SK-N-SH (cell line): Measurements from ENCODE around the gene PUDP. TPM values are rescaled to one million over a fixed set of nuclear protein-coding genes. Genes with fewer than 3 reads are reported as not detected.

Source experiments
- CTCF ChIA-PET: fragments of 300-600, 350-600 bp; formaldehyde crosslinking; extraction: SDS; loops from one replicate; lab custom pipeline; 2021; lab: Yijun Ruan, JAX
- POLR2A ChIA-PET: fragments of 350-600 bp; sonication (Branson Sonifier 250); formaldehyde crosslinking; extraction: SDS; loops from one replicate; lab custom pipeline; 2020; ENCODE audit warnings: antibody characterized with exemption, inconsistent platforms; lab: Yijun Ruan, JAX
- DNase-seq: peaks from one replicate; pipeline ENCODE4 v3.0.0; 2012
- H2AFZ ChIP-seq: fragments of 200-600 bp; sonication (generic); 2 replicates; pipeline ENCODE4 v1.8.1; 2016; ENCODE audit warnings: antibody characterized with exemption, mild to moderate bottlenecking, low read depth
- H3F3A ChIP-seq: fragments of 200-600 bp; sonication (generic); replicated peaks from 2 replicates; pipeline ENCODE3; 2016; ENCODE audit warnings: antibody characterized with exemption, mild to moderate bottlenecking; ENCODE audit not compliant: insufficient read depth
- H3K27ac ChIP-seq, 2 experiments: fragments of 200-500 bp in 1 of 2; fragments of 200-600 bp in 1 of 2; sonication (Bioruptor generic) in 1 of 2; sonication (generic), shearing (Covaris generic) in 1 of 2; 2 replicates each; pipeline versions ENCODE4 v1.5.1 to v1.6.1; 2014 to 2016; ENCODE audit warnings: low read depth in 2 of 2, inconsistent platforms in 1 of 2, low read length in 1 of 2, mild to moderate bottlenecking in 1 of 2, mixed read lengths in 1 of 2
- H3K27me3 ChIP-seq: fragments of 200-600 bp; sonication (generic), shearing (Covaris generic); 2 replicates; pipeline ENCODE4 v1.6.1; 2016; ENCODE audit warnings: mixed run types; ENCODE audit not compliant: insufficient read depth
- H3K36me3 ChIP-seq, 2 experiments: fragments of 200-500 bp in 1 of 2; fragments of 200-600 bp in 1 of 2; sonication (Bioruptor generic) in 1 of 2; sonication (generic) in 1 of 2; replicated peaks in 1 of 2; 2 replicates each; pipeline versions ENCODE3 to v1.5.1; 2014 to 2016; ENCODE audit warnings: low read length in 1 of 2, mild to moderate bottlenecking in 1 of 2; ENCODE audit not compliant: insufficient read depth in 2 of 2, control insufficient read depth in 1 of 2
- H3K4me1 ChIP-seq, 2 experiments: fragments of 200-500 bp in 1 of 2; fragments of 200-600 bp in 1 of 2; sonication (Bioruptor generic) in 1 of 2; sonication (generic), shearing (Covaris generic) in 1 of 2; 2 replicates each; pipeline versions ENCODE4 v1.5.1 to v1.6.1; 2014 to 2016; ENCODE audit warnings: low read depth in 1 of 2, low read length in 1 of 2, mixed run types in 1 of 2; ENCODE audit not compliant: insufficient read depth in 2 of 2, control insufficient read depth in 1 of 2
- H3K4me2 ChIP-seq: fragments of 200-600 bp; sonication (generic), shearing (Covaris generic); 2 replicates; pipeline ENCODE4 v1.6.1; 2017; ENCODE audit warnings: mixed run types
- H3K4me3 ChIP-seq, 2 experiments: fragments of 200-500 bp in 1 of 2; fragments of 200-600 bp in 1 of 2; sonication (Bioruptor generic) in 1 of 2; sonication (generic), shearing (Covaris generic) in 1 of 2; 2 replicates each; pipeline versions ENCODE4 v1.5.1 to v1.8.1; 2014 to 2016; ENCODE audit warnings: low read depth in 2 of 2, inconsistent platforms in 1 of 2, low read length in 1 of 2, mild to moderate bottlenecking in 1 of 2, mixed read lengths in 1 of 2, moderate library complexity in 1 of 2
- H3K79me2 ChIP-seq: fragments of 200-600 bp; sonication (generic); 2 replicates; pipeline ENCODE4 v1.8.1; 2017; ENCODE audit warnings: mild to moderate bottlenecking; ENCODE audit not compliant: insufficient read depth
- H3K9ac ChIP-seq: fragments of 200-600 bp; sonication (generic); 2 replicates; pipeline ENCODE4 v1.6.1; 2017; ENCODE audit warnings: mixed run types
- H3K9me2 ChIP-seq: fragments of 200-600 bp; sonication (generic); 2 replicates; pipeline ENCODE4 v1.6.1; 2017; ENCODE audit warnings: mixed run types
- H3K9me3 ChIP-seq: fragments of 200-600 bp; sonication (generic); 2 replicates; pipeline ENCODE4 v1.6.1; 2017; ENCODE audit warnings: mixed run types, mild to moderate bottlenecking, moderate library complexity
- H4K20me1 ChIP-seq: fragments of 200-600 bp; sonication (generic); 2 replicates; pipeline ENCODE4 v1.6.1; 2017; ENCODE audit warnings: mild to moderate bottlenecking, mixed run types; ENCODE audit not compliant: insufficient read depth
- FOXM1 ChIP-seq: IDR thresholded peaks from 2 replicates; pipeline ENCODE4 v1.4.0; 2012; ENCODE audit warnings: low read depth, mild to moderate bottlenecking
- GATA2 ChIP-seq: sonication (generic); formaldehyde crosslinking; IDR thresholded peaks from 2 replicates; pipeline ENCODE4 v1.5.0; 2020; ENCODE audit warnings: mild to moderate bottlenecking, missing genetic modification reagents
- PBX3 ChIP-seq: IDR thresholded peaks from 2 replicates; pipeline ENCODE4; 2012
- TAF1 ChIP-seq: IDR thresholded peaks from 2 replicates; pipeline ENCODE4 v1.6.1; 2012; ENCODE audit warnings: low read depth, mild to moderate bottlenecking, low read length, moderate library complexity, borderline replicate concordance
- USF2 ChIP-seq: fragments of 150-350 bp; IDR thresholded peaks from 2 replicates; pipeline ENCODE4 v1.6.1; 2017; ENCODE audit warnings: antibody characterized with exemption, low read length, low read depth, borderline replicate concordance
- YY1 ChIP-seq: IDR thresholded peaks from 2 replicates; pipeline ENCODE4 v1.4.0; 2012; ENCODE audit warnings: low read depth, mild to moderate bottlenecking
- WGBS: methylation state at CpG from one replicate; pipeline ENCODE4 v1.1.6; 2017; ENCODE audit warnings: low lambda C conversion rate; 5-methylcytosine and 5-hydroxymethylcytosine counted together
- polyA plus RNA-seq, 3 experiments: library from polyadenylated mRNA; depleted of rRNA; stranded (reverse); fragments of >200 nt; gene quantifications; 2 replicates each; pipeline ENCODE4 v1.2.3, GENCODE V29; 2012
- TF ChIP-seq, protein P1 (sequence below): IDR thresholded peaks from 2 replicates; pipeline ENCODE4 v1.6.1; 2012; ENCODE audit warnings: mild to moderate bottlenecking, low read depth, low read length, moderate library complexity

PUDP gene
- polyA plus RNA-seq, 1 of the 3 experiments (the other 2 are of a cell fraction), result 23.0 TPM

DNA sequence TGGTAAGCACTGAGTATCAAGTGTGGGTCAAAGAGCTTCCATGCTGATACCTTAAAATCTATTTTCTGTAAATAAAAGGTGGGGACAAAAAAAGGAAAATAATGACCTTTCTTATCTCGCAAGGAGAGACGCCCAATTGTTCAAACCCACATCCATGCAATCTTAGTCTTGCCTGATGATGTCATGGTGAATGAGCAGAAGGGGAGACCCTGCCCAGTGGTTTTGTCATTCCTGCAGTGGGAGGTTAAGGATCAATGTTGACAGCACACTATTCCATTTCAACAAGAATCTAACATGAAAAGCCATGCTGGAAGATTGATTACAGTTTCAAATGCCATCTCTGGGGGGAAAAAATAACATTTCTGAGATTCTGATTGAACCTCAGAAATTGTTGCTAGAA is 40.7 kb upstream of the PUDP start:
- CTCF ChIA-PET, result no interaction called here
- Histone ChIP-seq H3K9me3 (no peaks in the 10 kb centered on the region), H3K9me2 (no peaks in the 10 kb centered on the region), H3K79me2 (no peaks in the 10 kb centered on the region), H3K9ac (no peak overlapping the region), H3K4me3 (no peak overlapping the region), H3K36me3 (no peaks in the 10 kb centered on the region), H3K27ac (no peak overlapping the region), H3K4me1 (no peaks in the 10 kb centered on the region), H2AFZ (no peak overlapping the region), H3F3A (no peaks in the 10 kb centered on the region), H3K27me3 (no peaks in the 10 kb centered on the region), H4K20me1 (no peaks in the 10 kb centered on the region), H3K4me2 (no peak overlapping the region)
- POLR2A ChIA-PET, result no interaction called here
- DNase-seq, result no peak
- no peak for TF ChIP-seq PBX3
- TF ChIP-seq GATA2 (CRISPR knock-in tag), result no peak
- WGBS, result 86% methylated on average over 2 of the region's 2 CpGs

- Histone ChIP-seq H3K27ac (no peak overlapping the region), H2AFZ (no peak overlapping the region), H3K9me2 (no peaks in the 10 kb centered on the region), H3F3A (no peaks in the 10 kb centered on the region), H3K9me3 (no peaks in the 10 kb centered on the region), H3K36me3 (no peaks in the 10 kb centered on the region)
- POLR2A ChIA-PET, result no interaction called here
- DNase-seq, result no peak
- 17% methylated on average over 2 of the region's 3 CpGs for WGBS
- TF ChIP-seq YY1, result no peak
- no peak for TF ChIP-seq FOXM1
- no peak for TF ChIP-seq TAF1
- no peak for TF ChIP-seq USF2
- TF ChIP-seq, protein P1, sequence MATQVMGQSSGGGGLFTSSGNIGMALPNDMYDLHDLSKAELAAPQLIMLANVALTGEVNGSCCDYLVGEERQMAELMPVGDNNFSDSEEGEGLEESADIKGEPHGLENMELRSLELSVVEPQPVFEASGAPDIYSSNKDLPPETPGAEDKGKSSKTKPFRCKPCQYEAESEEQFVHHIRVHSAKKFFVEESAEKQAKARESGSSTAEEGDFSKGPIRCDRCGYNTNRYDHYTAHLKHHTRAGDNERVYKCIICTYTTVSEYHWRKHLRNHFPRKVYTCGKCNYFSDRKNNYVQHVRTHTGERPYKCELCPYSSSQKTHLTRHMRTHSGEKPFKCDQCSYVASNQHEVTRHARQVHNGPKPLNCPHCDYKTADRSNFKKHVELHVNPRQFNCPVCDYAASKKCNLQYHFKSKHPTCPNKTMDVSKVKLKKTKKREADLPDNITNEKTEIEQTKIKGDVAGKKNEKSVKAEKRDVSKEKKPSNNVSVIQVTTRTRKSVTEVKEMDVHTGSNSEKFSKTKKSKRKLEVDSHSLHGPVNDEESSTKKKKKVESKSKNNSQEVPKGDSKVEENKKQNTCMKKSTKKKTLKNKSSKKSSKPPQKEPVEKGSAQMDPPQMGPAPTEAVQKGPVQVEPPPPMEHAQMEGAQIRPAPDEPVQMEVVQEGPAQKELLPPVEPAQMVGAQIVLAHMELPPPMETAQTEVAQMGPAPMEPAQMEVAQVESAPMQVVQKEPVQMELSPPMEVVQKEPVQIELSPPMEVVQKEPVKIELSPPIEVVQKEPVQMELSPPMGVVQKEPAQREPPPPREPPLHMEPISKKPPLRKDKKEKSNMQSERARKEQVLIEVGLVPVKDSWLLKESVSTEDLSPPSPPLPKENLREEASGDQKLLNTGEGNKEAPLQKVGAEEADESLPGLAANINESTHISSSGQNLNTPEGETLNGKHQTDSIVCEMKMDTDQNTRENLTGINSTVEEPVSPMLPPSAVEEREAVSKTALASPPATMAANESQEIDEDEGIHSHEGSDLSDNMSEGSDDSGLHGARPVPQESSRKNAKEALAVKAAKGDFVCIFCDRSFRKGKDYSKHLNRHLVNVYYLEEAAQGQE, result no peak
- TF ChIP-seq, all 33 proteins: peak for 0
- no peak overlapping the region for H3K4me3 ChIP-seq
- no peak overlapping the region for H3K4me2 ChIP-seq
- CTCF ChIA-PET, result no interaction called here
- no peak overlapping the region for H3K9ac ChIP-seq
- no peaks in the 10 kb centered on the region for H3K79me2 ChIP-seq
- no peaks in the 10 kb centered on the region for H3K4me1 ChIP-seq
- H3K27me3 ChIP-seq, result no peaks in the 10 kb centered on the region
- H4K20me1 ChIP-seq, result no peaks in the 10 kb centered on the region
Measured at GRCh38 chrX:7184816-7185215, 36.9 kb upstream of the PUDP start.
